Measurements from ENCODE around the gene SH2B3.

The SH2B3 gene

DNA sequence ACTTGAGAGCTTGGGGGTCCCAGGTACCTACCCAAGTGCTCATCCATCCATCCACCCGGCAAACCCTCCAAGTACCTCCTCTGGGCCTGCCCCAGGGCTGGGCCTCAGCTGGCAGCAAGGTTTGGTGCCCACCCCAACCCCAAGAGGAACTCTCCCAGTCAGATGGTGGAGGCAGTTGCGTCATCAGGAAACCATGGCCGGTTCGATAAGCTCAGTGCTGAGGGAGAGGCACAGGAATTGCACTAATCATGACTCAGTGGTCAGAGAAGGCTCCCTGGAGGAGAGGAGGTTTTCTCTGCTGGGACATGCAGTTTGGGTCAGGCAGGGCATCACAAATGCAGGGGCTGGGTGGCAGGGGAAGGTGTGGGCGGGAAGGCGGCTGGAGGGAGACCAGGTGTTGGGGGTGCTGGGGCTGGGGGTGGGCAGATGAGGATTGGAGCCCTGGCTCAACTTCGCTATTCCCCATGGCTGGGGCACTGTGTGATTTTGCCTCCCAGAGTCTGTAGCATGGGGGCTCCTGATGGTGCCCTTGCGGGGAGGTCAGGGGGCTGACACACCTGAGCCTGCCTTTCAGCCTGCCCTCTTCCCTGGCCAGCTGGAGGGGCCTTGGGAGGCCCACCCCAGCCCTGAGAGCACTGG lies 32.2 kb downstream of the SH2B3 start:
- H3K4me3 ChIP-seq (ENCODE audit: low read depth, low read length): no peak overlapping the region
- TF ChIP-seq CTCF (IDR thresholded peaks at IDR 0.05; ENCODE audit: low read depth, low read length): no peak

- no peak for TF ChIP-seq CTCF (IDR thresholded peaks at IDR 0.05; ENCODE audit: low read depth, low read length)
These were observed 32.8 kb downstream of the SH2B3 start for GRCh38 chr12:111438481-111438880.

DNA sequence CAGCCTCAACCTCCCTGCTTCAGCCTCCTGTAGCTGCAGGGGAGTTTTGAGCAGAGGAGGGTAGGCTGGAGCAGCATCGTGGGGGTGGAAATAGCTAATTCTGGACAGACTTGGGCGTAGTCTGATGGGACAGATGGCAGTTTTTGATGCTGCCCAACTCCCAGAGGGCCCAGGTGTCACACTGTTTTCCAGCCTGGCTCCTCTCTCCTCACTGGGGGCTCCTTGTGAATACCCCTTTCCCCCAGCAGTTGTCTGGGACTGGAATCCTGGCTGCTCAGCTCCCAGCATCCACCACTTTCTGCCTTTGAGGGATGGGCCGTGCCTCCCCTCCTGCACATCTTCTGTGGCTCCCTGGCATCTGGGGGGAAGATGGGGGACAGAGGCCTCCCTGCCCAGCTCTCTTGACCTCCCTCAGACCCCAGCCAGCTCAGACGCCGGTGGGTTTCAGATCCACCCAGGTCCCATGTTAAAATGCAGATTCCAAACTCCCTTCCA lies 34.0 kb downstream of the SH2B3 start:
- H3K4me3 ChIP-seq (ENCODE audit: low read depth, low read length): no peak overlapping the region

More at GRCh38 chr12:111438481-111438880, 32.8 kb downstream of the SH2B3 start:
- no peak overlapping the region for H3K4me3 ChIP-seq (ENCODE audit: low read depth, low read length)

GRCh38 chr12:111440152-111440551 lies 34.4 kb downstream of the SH2B3 start:
- TF ChIP-seq CTCF (IDR thresholded peaks at IDR 0.05; ENCODE audit: low read depth, low read length): no peak
- H3K4me3 ChIP-seq (ENCODE audit: low read depth, low read length): no peak overlapping the region

More for the DNA sequence above, 34.0 kb downstream of the SH2B3 start:
- TF ChIP-seq CTCF (IDR thresholded peaks at IDR 0.05; ENCODE audit: low read depth, low read length): no peak

- no peak for TF ChIP-seq CTCF (IDR thresholded peaks at IDR 0.05; ENCODE audit: low read depth, low read length)
- H3K4me3 ChIP-seq (ENCODE audit: low read depth, low read length): no peak overlapping the region
These were observed 34.9 kb downstream of the SH2B3 start for GRCh38 chr12:111440631-111441030.

GRCh38 chr12:111441107-111441928 lies 35.6 kb downstream of the SH2B3 start:
- H3K4me3 ChIP-seq (ENCODE audit: low read depth, low read length): no peak overlapping the region
- TF ChIP-seq CTCF (IDR thresholded peaks at IDR 0.05; ENCODE audit: low read depth, low read length): no peak

All from WI38 (cell line).